Measurements from ENCODE around the gene PTPRJ. TPM values are rescaled to one million over a fixed set of nuclear protein-coding genes. Genes with fewer than 3 reads are reported as not detected.

The PTPRJ gene
- total RNA-seq, 1 experiment from 2014 or later: 10.5 TPM

DNA sequence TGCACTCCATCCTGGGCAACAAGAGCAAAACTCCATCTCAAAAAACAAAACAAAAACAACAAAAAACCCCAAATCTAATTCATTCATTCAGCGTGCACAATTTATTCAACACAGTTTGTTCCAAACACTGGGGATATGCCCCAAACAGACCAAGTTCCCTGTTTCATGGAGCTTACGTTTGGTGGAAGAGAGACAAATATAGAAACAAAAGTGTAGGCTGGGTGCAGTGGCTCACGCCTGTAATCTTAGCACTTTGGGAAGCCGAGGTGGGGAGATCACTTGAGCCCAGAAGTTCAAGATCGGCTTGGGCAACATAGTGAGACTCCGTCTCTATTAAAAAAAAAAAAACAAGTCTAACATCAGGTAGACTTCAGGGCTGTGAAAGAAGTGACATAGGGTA, 52.4 kb downstream of the PTPRJ start:
- intact Hi-C loops (cut with micrococcal nuclease): no loop called here
- Histone ChIP-seq H3K4me3 (ENCODE audit: low read length) (no peak overlapping the region), H3K27ac (ENCODE audit: low read length) (no peak overlapping the region), H3K9me3 (ENCODE audit: low read length) (no peaks in the 10 kb centered on the region), H2AFZ (ENCODE audit: low read length) (no peak overlapping the region), H3K4me2 (ENCODE audit: low read length) (no peak overlapping the region), H3K27me3 (ENCODE audit: low read length) (no peaks in the 10 kb centered on the region), H3K9ac (ENCODE audit: low read length) (no peak overlapping the region), H3K4me1 (ENCODE audit: insufficient read depth, low read length) (peaks cover 7% of the 10 kb centered on the region), H3K9me2 (replicated peaks; ENCODE audit: low read length) (no peaks in the 10 kb centered on the region), H3K79me2 (ENCODE audit: low read length) (peaks cover 39% of the 10 kb centered on the region), H3K36me3 (ENCODE audit: low read depth, low read length) (no peaks in the 10 kb centered on the region; the same call in 1 of the 2 replicates), H4K20me1 (ENCODE audit: low read length) (no peaks in the 10 kb centered on the region; the same call in 1 of the 2 replicates), H3F3A (ENCODE audit: low read length, unreplicated experiment) (no peaks in the 10 kb centered on the region)
- BruUV-seq (replicated peaks): no TSS peak
- CTCF ChIA-PET: no interaction called here
- no peak for TF ChIP-seq EZH2 (IDR thresholded peaks at IDR 0.05; ENCODE audit: low read length, unreplicated experiment)
- no peak for TF ChIP-seq EZH2phosphoT487 (IDR thresholded peaks at IDR 0.05; ENCODE audit: borderline replicate concordance, low read length)
- TF ChIP-seq, protein P1, sequence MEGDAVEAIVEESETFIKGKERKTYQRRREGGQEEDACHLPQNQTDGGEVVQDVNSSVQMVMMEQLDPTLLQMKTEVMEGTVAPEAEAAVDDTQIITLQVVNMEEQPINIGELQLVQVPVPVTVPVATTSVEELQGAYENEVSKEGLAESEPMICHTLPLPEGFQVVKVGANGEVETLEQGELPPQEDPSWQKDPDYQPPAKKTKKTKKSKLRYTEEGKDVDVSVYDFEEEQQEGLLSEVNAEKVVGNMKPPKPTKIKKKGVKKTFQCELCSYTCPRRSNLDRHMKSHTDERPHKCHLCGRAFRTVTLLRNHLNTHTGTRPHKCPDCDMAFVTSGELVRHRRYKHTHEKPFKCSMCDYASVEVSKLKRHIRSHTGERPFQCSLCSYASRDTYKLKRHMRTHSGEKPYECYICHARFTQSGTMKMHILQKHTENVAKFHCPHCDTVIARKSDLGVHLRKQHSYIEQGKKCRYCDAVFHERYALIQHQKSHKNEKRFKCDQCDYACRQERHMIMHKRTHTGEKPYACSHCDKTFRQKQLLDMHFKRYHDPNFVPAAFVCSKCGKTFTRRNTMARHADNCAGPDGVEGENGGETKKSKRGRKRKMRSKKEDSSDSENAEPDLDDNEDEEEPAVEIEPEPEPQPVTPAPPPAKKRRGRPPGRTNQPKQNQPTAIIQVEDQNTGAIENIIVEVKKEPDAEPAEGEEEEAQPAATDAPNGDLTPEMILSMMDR (conservative IDR thresholded peaks at IDR 0.05; ENCODE audit: low read depth, low read length): no peak
- ATAC-seq (no peak), DNase-seq (no peak)
- POLR2A ChIA-PET (ENCODE audit: unreplicated experiment): interaction anchor here (0.6 kb wide), 1 partner anchor 68 kb away, joined by 3 read pairs; no protein-coding TSS in a partner anchor

DNA sequence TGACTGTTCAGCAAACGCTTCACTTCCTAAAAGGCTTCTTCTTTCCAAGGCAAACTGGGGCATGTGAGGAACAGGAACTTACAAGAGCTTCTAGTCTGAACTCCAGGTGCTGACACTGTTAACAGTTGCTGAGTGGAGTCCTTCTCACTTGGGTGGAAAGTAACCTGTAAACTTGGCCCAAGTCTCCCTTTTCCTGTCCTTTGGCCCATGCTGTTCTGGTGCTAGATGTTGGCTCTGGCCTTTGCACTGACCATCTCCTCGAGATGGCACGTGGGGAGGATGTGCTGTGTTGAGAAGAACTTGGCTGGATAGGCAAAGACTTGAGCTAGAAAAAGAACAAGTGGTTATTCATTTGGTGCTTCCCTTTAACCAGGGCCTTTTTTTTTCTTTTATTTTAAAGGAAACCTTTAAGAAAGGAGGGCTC, 53.6 kb downstream of the PTPRJ start:
- no peaks in the 10 kb centered on the region for H3K27me3 ChIP-seq (ENCODE audit: low read length)
- H2AFZ ChIP-seq (ENCODE audit: low read length): no peak overlapping the region
- intact Hi-C loops (cut with micrococcal nuclease): no loop called here
- no peaks in the 10 kb centered on the region for H3K9me2 ChIP-seq (replicated peaks; ENCODE audit: low read length)
- BruUV-seq (replicated peaks): no TSS peak
- CTCF ChIA-PET: no interaction called here
- peaks cover 40% of the 10 kb centered on the region for H3K79me2 ChIP-seq (ENCODE audit: low read length)
- no peak overlapping the region for H3K9ac ChIP-seq (ENCODE audit: low read length)
- H3K9me3 ChIP-seq (ENCODE audit: low read length): no peaks in the 10 kb centered on the region
- peaks cover 5% of the 10 kb centered on the region for H3K4me1 ChIP-seq (ENCODE audit: insufficient read depth, low read length)
- no peak overlapping the region for H3K4me2 ChIP-seq (ENCODE audit: low read length)
- H3F3A ChIP-seq (ENCODE audit: low read length, unreplicated experiment): no peaks in the 10 kb centered on the region
- no peak overlapping the region for H3K4me3 ChIP-seq (ENCODE audit: low read length)
- no peaks in the 10 kb centered on the region for H3K36me3 ChIP-seq (ENCODE audit: low read depth, low read length)
- no peak for ATAC-seq
- H4K20me1 ChIP-seq (ENCODE audit: low read length): no peaks in the 10 kb centered on the region; the same call in 1 of the 2 replicates
- no peak overlapping the region for H3K27ac ChIP-seq (ENCODE audit: low read length)
- POLR2A ChIA-PET (ENCODE audit: unreplicated experiment): no interaction called here
- TF ChIP-seq, protein P1 (conservative IDR thresholded peaks at IDR 0.05; ENCODE audit: low read depth, low read length): no peak
- TF ChIP-seq EZH2 (IDR thresholded peaks at IDR 0.05; ENCODE audit: low read length, unreplicated experiment) (no peak), EZH2phosphoT487 (IDR thresholded peaks at IDR 0.05; ENCODE audit: borderline replicate concordance, low read length) (no peak)
- DNase-seq: no peak

DNA sequence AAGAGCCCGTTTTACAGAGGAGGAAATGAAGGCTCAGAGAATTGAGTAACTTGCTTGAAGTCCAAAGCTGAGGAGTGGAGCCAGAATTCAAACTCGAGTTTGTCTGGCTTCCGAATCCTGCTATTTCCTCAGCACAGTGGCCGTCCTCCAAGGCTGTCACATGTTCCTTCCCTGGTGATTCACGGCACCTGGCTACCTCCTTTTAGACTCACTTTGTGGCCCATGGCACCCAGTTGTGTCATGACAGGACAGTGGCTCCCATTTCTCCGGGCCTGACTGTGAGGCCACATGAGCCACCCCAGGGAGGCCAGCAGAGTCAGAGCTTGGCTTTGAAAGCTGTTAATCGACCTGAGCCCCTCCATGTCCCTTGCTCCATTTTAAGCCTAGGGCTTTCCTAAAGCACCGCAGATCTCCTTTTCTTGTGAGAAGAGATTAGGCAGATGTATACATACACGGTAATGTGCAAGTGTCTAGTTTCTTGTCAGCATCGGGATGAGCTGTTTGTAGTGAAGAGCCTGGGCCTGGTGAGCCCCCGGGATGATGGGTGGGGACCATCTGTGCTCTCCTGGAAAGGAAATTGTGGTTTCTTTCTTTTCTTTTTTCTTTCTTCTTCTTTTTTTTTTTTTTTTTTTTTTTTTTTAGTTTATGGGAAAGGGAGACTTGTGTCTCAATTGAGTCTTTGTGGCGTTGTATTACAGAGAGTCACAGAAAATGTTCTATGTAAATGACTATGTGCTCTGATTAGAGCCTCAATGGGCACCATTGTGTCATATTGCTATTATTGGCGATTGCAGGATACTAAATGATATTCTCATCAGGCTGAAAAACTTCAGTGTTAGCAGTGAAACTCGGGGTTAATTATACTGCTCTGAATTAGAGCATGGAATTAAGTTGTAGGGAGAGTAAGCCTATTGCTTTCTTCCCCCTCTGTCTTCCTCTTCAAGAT, 54.8 kb downstream of the PTPRJ start:
- H3K4me3 ChIP-seq (ENCODE audit: low read length): no peak overlapping the region
- intact Hi-C loops (cut with micrococcal nuclease): no loop called here
- H3K9me3 ChIP-seq (ENCODE audit: low read length): no peaks in the 10 kb centered on the region
- no peak overlapping the region for H3K9ac ChIP-seq (ENCODE audit: low read length)
- DNase-seq: no peak
- no peaks in the 10 kb centered on the region; the same call in 1 of the 2 replicates for H3K4me1 ChIP-seq (ENCODE audit: insufficient read depth, low read length)
- H3F3A ChIP-seq (ENCODE audit: low read length, unreplicated experiment): no peaks in the 10 kb centered on the region
- no peak for ATAC-seq
- no peak overlapping the region for H2AFZ ChIP-seq (ENCODE audit: low read length)
- no peaks in the 10 kb centered on the region for H3K36me3 ChIP-seq (ENCODE audit: low read depth, low read length)
- no peak overlapping the region for H3K4me2 ChIP-seq (ENCODE audit: low read length)
- H3K9me2 ChIP-seq (replicated peaks; ENCODE audit: low read length): no peaks in the 10 kb centered on the region
- BruUV-seq (replicated peaks): no TSS peak
- ChIA-PET CTCF (no interaction called here), POLR2A (ENCODE audit: unreplicated experiment) (no interaction called here)
- no peaks in the 10 kb centered on the region for H3K27me3 ChIP-seq (ENCODE audit: low read length)
- no peak for TF ChIP-seq EZH2 (IDR thresholded peaks at IDR 0.05; ENCODE audit: low read length, unreplicated experiment)
- TF ChIP-seq, protein P1 (conservative IDR thresholded peaks at IDR 0.05; ENCODE audit: low read depth, low read length): no peak
- TF ChIP-seq EZH2phosphoT487 (IDR thresholded peaks at IDR 0.05; ENCODE audit: borderline replicate concordance, low read length): no peak
- H3K79me2 ChIP-seq (ENCODE audit: low read length): peaks cover 39% of the 10 kb centered on the region
- no peaks in the 10 kb centered on the region; the same call in 1 of the 2 replicates for H4K20me1 ChIP-seq (ENCODE audit: low read length)
- H3K27ac ChIP-seq (ENCODE audit: low read length): no peak overlapping the region
